ENCODE results near the gene TJAP1.
"Not testable (repeated sequence)": the region's sequence is repeated elsewhere in the genome, so short reads cannot be mapped to it uniquely, and the experiment has no call there.

The TJAP1 gene

DNA sequence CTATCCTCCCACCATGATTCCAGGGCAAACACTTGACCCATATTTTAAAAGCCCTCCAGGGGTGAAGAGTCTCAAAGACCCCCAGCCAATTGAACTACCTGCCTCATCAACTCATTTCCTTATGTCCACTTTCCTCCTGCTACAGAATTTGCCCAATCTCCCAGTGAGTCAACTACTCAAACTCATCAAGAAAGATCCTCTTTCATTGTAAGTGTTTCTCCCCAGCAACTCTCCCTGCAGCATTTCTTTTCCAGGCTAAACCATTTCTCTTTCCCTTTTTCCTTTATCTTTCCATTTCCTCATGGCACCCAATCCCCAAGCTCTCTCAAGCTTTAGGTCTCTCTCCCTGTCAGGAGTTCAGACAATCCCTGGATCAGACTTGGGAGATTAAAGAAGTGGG, 23.5 kb upstream of the TJAP1 start:
- no peak for DNase-seq

- peak; percentile 53 for DNase-seq
Observed at GRCh38 chr6:43454290-43454695, 23.1 kb upstream of the TJAP1 start.

DNA sequence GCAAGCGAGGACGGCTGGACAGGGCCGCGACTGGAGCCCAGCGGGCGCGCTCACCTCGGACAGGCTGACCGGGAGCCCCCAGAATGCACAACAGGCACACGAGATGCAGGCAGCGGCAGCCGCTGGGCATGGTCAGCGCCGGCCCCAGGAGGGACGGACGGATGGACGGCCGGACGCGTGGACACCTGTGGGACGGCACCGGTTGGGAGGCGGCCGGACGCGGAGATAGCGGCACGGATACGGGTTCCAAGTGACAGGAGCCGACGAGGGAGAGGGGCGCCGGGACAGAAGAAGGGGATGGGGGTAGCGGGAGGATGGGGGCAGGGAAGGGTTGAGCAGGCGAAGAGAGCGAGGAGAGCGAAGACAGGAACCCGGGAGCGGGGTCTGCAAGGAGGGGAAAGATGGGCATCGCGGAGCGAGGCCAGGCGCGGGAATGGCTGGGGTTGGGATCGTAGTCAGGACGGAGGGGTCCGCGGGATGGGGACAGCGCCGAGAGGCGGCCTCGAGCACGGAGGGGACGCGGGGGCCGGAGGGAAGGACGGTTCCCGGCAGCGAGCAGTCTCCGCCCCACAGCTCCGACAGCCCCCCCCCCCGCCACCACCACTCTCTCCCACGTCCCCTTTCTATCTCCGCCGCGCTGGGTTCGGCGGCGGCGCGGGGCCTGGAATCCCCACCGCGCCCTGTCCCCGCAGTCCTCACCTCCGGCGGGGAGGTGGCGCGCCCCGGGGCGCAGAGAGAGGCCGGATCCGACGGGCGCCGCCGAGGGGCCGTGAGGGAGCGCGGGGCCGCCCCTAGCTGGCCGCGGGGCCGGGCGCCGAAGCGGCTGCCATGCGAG, 22.5 kb upstream of the TJAP1 start:
- no peak for DNase-seq

DNA sequence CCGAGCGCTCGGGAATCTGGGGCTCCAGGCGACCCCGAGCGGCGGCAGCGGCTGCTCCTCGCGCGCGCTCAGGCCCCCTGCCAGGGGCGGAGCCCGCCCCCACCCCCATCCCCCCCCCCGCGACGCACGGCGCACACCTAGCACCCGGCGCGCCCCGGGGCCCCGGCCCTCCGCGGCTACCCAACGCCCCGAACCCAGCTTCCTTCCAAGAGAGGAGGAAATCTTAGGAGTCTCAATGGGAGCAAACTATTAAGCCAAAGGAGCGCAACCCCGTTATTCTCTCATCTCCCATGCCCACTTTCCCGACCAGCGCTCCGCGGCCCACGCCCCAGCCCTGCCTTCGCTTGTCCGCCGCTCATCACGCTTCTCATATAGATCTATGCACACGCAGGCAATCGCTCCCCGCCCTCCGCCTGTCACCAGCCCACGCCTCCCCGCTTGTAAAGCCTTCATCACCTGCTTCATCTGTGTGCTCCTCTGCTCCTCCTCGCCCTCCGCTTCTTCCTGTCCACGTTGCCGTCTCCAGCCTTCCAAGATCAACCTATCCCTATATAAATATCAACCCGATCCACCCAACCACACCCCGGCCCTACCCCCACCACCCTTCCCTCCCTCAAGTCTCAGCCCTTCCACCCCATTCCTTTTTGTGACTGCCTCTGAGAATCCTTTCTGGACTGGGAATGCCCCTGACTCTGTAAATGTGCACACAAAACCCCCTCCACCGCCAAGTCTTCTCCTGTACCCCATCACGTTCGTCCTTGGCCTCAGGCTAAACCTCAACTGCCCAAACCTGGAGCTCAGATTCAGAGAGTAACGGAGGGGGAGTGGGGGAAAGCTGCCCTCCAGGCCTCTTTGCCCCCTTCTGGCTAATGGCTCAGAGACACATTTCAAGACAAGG, 21.6 kb upstream of the TJAP1 start, which contains the start of gene DLK2:
DLK2 (minus strand) TSS at position 18 of the 898 bp plus-strand sequence. CDS start 723 bp downstream, outside the sequence.
- DNase-seq = peak; percentile 28

- DNase-seq = no peak
Observed at GRCh38 chr6:43457643-43458042, 19.7 kb upstream of the TJAP1 start.

DNA sequence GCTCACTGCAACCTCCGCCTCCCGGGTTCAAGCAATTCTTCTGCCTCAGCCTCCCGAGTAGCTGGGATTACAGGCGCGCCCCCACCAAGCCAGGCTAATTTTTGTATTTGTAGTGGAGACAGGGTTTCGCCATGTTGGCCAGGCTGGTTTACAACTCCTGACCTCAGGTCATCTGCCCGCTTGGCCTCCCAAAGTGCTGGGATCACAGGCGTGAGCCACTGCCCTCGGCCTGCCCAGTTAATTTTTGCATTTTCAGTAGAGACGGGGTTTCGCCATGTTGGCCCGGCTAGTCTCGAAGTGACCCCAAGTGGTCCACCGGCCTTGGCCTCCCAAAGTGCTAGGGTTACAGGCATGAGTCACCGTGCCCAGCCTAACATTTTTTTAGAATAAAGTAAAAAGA, 19.2 kb upstream of the TJAP1 start:
- not testable (repeated sequence) for DNase-seq

GRCh38 chr6:43459535-43459934, 17.8 kb upstream of the TJAP1 start:
- no peak for DNase-seq

DNA sequence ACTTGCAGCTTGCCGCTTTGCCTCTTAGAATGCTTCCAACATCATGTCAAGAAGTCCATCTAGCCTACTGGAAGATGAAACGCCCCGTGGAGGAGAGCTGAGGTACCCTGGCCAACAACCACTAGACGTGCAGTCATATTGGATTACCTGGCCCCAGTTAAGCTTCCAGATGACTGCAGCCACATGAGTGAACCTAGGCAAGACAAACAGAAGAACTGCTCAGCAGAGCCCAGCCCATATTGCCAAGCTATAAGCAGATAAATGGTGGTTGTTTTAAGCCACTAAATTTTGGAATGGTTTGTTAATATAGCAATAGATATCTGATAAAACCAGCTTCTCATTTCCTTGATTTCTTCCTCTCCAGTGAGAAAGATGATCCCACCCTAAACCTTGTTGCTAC, 17.3 kb upstream of the TJAP1 start:
- no peak for DNase-seq

- DNase-seq = no peak
Observed at GRCh38 chr6:43461936-43462335, 15.4 kb upstream of the TJAP1 start.

GRCh38 chr6:43464337-43464736, 13.0 kb upstream of the TJAP1 start:
- no peak for DNase-seq

GRCh38 chr6:43465948-43466347, 11.4 kb upstream of the TJAP1 start:
- no peak for DNase-seq

GRCh38 chr6:43467265-43467664, 10.1 kb upstream of the TJAP1 start:
- not testable (repeated sequence) for DNase-seq

- no peak for DNase-seq
Observed at GRCh38 chr6:43467752-43468151, 9.6 kb upstream of the TJAP1 start.

DNA sequence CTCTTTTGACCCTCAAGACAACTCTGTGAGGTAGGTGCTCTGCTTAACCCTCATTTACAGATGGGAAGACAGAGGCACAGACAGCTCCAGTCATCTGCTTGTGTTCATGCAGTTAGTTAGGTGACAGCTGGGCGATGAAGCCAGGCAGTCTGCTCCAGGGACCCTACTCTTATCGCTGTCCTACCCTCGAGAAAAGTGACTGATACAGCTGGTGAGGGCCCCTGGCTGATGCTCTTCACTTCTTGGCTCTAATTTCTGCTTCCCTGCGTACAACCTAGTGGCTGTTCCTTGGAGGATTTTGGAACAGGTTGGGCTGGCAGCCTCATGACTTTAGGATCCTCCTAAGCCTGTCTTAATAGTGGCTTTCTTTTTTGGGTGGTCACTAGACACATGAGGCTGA, 9.1 kb upstream of the TJAP1 start:
- DNase-seq = no peak

GRCh38 chr6:43468748-43469681, 8.4 kb upstream of the TJAP1 start:
- DNase-seq = no peak

DNA sequence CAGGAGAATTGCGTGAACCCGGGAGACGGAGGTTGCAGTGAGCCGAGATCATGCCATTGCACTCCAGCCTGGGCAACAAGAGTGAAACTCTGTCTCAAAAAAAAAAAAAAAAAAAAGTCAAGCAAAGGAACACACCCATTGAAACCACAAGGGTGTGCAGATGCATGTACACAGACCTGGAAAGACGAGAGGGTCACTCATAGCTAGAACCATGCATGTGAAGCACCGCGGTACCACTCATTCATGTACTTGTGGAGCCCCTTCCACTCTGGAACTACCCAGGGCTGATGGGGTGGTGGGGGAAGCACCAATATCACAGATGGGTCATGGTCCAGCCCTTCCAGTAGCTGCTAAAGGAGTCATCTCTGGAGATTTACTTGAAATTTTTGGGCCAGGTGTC, 7.4 kb upstream of the TJAP1 start:
- DNase-seq = no peak

GRCh38 chr6:43471399-43471798, 6.0 kb upstream of the TJAP1 start:
- DNase-seq = no peak

DNA sequence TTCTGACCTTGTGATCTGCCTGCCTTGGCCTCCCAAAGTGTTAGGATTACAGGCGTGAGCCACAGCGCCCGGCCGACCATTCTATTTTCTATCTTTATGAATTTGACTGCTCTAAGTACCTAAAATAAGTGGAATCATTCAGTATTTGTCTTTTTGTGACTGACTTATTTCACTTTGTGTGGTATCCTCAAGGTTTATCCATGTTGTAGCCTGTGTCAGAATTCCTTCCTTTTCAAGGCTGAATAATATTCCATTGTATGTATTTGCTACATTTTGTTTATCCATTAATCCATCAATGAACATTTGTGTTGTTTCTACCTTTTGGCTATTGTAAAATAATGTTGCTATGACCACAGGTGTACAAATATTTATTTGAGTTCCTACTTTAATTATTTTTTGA, 4.9 kb upstream of the TJAP1 start:
- no peak for DNase-seq

DNA sequence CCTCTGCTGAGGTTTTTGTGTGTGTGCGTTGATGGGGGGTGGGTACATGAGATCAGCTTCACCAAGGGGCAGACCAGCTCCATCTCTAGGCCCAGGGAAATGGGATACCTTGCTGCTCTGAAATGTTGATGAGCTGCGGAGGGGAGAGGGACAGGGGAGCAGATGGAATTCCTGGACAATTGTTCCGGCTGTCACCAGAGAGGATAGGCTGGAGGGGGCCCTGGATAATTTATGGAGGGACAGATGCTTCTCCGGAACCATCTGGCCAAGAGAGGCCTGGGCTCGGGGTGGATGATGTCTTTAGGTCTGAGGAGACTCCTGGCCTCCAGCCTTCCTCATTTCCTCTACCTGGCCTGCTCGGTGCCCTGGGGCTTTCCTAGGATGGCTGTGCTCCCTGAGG, 1.9 kb upstream of the TJAP1 start:
- DNase-seq = no peak

DNA sequence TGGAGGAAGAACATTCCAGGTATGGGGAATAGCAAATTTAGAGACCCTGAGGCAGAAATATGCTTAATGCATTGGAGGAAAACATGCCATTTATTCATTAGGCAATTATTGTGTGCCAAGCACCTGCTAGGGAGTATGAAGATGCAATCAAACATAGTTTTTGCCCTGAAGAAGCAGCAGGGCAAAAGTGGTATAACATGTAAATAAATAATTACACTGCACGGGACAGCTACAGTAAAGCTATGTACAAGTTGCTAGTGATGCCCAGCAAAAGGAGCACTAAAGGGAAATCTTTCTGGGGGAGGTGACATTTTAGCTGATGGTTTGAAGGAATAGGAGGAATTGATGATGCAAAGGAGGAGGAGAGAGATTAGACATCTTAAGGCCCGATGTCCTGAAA, 624 bp upstream of the TJAP1 start:
- no peak for DNase-seq

- no peak for DNase-seq
Observed at GRCh38 chr6:43478008-43478372, 620 bp downstream of the TJAP1 start.

GRCh38 chr6:43481075-43481474, 3.7 kb downstream of the TJAP1 start:
- DNase-seq = no peak
